Measurements from ENCODE around the gene SPOCK1. TPM values are rescaled to one million over a fixed set of nuclear protein-coding genes. Genes with fewer than 3 reads are reported as not detected.

SPOCK1 gene
- total RNA-seq, 2 experiments from 2014 or later, result not detected

DNA sequence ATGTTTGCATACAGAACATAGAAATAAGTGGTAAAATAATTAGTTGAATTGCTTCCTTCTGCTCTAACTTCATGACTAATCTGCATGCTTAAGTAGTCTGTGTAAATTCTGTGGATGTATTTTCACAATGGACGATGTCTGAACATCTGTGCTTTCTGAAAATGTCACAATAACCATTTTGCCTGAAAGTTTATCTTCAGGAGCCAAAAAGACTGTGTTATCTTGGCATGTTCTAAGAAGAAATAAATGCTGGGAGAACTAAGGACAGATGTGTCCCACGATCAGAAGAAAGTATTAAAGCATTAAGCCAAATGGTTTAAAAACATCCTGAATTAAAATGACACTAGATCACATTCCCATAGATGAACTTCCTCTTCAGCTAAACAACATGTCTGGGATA is 397.6 kb downstream of the SPOCK1 start:
- no peaks in the 10 kb centered on the region for H3K4me1 Mint-ChIP-seq (ENCODE audit: low read depth)
- TF ChIP-seq, protein P1, sequence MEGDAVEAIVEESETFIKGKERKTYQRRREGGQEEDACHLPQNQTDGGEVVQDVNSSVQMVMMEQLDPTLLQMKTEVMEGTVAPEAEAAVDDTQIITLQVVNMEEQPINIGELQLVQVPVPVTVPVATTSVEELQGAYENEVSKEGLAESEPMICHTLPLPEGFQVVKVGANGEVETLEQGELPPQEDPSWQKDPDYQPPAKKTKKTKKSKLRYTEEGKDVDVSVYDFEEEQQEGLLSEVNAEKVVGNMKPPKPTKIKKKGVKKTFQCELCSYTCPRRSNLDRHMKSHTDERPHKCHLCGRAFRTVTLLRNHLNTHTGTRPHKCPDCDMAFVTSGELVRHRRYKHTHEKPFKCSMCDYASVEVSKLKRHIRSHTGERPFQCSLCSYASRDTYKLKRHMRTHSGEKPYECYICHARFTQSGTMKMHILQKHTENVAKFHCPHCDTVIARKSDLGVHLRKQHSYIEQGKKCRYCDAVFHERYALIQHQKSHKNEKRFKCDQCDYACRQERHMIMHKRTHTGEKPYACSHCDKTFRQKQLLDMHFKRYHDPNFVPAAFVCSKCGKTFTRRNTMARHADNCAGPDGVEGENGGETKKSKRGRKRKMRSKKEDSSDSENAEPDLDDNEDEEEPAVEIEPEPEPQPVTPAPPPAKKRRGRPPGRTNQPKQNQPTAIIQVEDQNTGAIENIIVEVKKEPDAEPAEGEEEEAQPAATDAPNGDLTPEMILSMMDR (IDR thresholded peaks at IDR 0.05), result no peak
- ChIA-PET POLR2A (no interaction called here), CTCF (no interaction called here)
- no peak overlapping the region for H3K4me3 Mint-ChIP-seq
- ATAC-seq (no peak), DNase-seq (no peak)
- H3K27me3 Mint-ChIP-seq, result peaks cover 2% of the 10 kb centered on the region
- H3K36me3 Mint-ChIP-seq (ENCODE audit: low read depth), result no peaks in the 10 kb centered on the region
- intact Hi-C loops (cut with micrococcal nuclease), result no loop called here
- H3K9me3 Mint-ChIP-seq, result no peaks in the 10 kb centered on the region
- no peak overlapping the region for H3K27ac Mint-ChIP-seq

DNA sequence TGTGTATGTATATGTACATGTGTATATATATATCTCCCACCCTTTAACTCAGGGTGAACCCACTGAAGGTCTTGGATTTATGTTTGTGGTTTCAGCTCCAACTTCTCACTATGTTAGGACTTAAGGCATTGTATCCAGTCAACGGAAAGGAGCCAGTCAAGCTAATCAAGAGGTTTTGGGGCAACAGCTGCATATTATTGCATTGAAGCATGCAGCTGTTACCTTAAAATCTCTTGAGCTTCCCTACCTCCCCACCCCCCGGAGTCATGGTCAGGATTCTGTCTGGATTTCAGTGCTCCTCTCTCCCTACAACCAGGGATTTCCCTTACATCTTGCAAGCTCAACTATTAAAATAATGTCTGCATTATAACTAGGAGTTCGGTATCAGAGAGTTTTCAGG is 399.5 kb downstream of the SPOCK1 start:
- peaks cover 2% of the 10 kb centered on the region for H3K27me3 Mint-ChIP-seq
- H3K4me1 Mint-ChIP-seq (ENCODE audit: low read depth), result no peaks in the 10 kb centered on the region
- H3K27ac Mint-ChIP-seq, result no peak overlapping the region
- intact Hi-C loops (cut with micrococcal nuclease), result no loop called here
- no peak for ATAC-seq
- no peaks in the 10 kb centered on the region for H3K36me3 Mint-ChIP-seq (ENCODE audit: low read depth)
- no peak overlapping the region for H3K4me3 Mint-ChIP-seq
- no peaks in the 10 kb centered on the region for H3K9me3 Mint-ChIP-seq
- POLR2A ChIA-PET, result no interaction called here
- no peak for DNase-seq
- CTCF ChIA-PET, result interaction anchor here (0.6 kb wide), 1 partner anchor 240 kb away, joined by 3 read pairs; no protein-coding TSS in a partner anchor
- TF ChIP-seq, protein P1 (IDR thresholded peaks at IDR 0.05), result no peak

DNA sequence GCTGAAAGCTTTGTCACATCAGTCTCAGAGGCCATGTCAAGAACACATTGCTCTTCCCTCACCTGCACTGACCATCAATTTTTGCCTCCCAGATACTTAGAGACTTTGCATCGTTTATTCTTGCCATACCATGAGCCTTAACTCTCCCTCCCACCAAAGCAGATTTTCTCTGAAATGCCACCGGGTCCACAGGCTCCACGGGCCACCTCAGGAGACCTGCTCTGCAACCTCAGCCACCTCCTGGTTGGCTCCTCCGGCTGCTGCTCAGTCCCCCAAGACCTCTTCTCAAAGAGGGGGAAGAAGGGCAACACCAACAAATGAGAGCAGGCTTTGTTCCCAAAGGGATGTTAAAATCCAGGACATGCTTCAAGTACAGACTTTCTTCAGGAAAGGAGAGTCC is 400.5 kb downstream of the SPOCK1 start:
- H3K9me3 Mint-ChIP-seq, result no peaks in the 10 kb centered on the region
- no peak overlapping the region for H3K27ac Mint-ChIP-seq
- intact Hi-C loops (cut with micrococcal nuclease), result no loop called here
- peaks cover 2% of the 10 kb centered on the region for H3K27me3 Mint-ChIP-seq
- ATAC-seq, result no peak
- no peak overlapping the region for H3K4me3 Mint-ChIP-seq
- TF ChIP-seq, protein P1 (IDR thresholded peaks at IDR 0.05), result no peak
- CTCF ChIA-PET, result no interaction called here
- POLR2A ChIA-PET, result no interaction called here
- no peak for DNase-seq
- no peaks in the 10 kb centered on the region for H3K36me3 Mint-ChIP-seq (ENCODE audit: low read depth)
- no peaks in the 10 kb centered on the region for H3K4me1 Mint-ChIP-seq (ENCODE audit: low read depth)

DNA sequence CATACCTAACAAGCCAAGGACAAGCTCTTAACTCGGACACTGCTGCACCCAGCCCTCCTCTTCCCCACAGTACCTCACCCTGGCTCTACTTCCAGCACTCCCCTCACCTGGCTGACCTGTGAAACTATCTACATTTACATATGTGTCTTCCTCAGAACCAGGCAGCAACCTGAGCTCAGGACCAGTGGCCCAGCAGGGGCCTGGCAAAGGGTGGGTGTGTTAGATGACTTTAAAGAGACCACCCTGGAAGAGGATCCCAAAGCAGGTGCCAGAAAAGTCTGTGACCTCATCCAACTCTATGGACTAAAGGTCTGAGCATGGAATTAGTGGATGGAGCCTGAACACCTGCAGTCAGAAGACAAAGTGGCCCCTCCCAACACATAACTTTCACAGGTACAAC is 400.9 kb downstream of the SPOCK1 start:
- ChIA-PET CTCF (no interaction called here), POLR2A (no interaction called here)
- intact Hi-C loops (cut with micrococcal nuclease), result no loop called here
- TF ChIP-seq, protein P1 (IDR thresholded peaks at IDR 0.05), result no peak
- no peak for DNase-seq
- Mint-ChIP-seq H3K4me3 (no peak overlapping the region), H3K27me3 (peaks cover 2% of the 10 kb centered on the region), H3K36me3 (ENCODE audit: low read depth) (no peaks in the 10 kb centered on the region), H3K4me1 (ENCODE audit: low read depth) (no peaks in the 10 kb centered on the region), H3K27ac (no peak overlapping the region), H3K9me3 (no peaks in the 10 kb centered on the region)
- ATAC-seq, result no peak

DNA sequence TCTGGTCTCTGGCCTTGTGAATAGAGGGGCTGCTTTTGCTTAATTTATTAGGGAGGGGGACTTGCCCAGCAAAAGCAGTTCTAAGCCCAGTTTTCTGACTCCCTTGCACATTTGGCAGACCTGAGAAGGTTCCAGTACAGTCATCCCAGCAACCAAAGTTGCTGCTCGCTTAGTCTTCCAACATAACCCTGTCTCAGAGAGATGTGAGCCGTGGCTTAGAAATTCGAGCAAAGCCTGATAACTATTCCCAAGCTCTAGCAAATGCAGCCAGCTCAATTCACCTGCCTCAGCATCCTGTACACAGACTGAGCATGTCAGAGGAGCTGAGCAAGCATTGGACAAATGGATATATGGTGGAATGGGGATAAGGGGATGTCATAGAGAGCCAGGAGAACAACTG is 401.9 kb downstream of the SPOCK1 start:
- Mint-ChIP-seq H3K27ac (no peak overlapping the region), H3K36me3 (ENCODE audit: low read depth) (no peaks in the 10 kb centered on the region), H3K9me3 (no peaks in the 10 kb centered on the region), H3K4me1 (ENCODE audit: low read depth) (no peaks in the 10 kb centered on the region), H3K27me3 (peaks cover 2% of the 10 kb centered on the region), H3K4me3 (no peak overlapping the region)
- TF ChIP-seq, protein P1 (IDR thresholded peaks at IDR 0.05), result no peak
- no peak for DNase-seq
- ChIA-PET POLR2A (no interaction called here), CTCF (no interaction called here)
- no peak for ATAC-seq
- intact Hi-C loops (cut with micrococcal nuclease), result no loop called here
